Limb (tissue), 2 donors: ENCODE results near the gene RNF157.

Source experiments
- DNase-seq, 2 donors: peaks; one replicate each; pipeline ENCODE4 v3.0.0-alpha.2; 2016; ENCODE audit errors: extremely low spot score in 2 of 2

RNF157 gene

DNA sequence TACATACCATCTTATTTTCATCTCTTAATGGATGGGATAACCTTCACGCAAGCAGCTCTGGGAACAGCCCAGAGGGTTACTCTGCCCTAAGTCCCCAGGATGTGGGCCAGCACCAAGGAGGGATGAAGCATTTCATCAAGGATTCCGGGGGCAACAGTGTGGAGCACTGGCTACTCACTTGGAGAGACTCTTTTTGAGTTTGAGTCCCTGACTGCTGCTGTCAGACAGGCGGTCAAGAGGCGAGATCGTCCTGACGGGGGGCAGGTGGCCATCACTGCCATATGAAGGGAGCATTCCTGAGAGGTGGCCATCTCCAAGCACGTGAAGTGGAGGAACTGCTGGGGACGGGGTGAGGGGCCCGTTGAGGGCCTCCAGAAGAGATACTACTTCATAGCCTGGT is 81.1 kb downstream of the RNF157 start:
- DNase-seq = no peak

GRCh38 chr17:76157759-76158158 is 82.5 kb downstream of the RNF157 start:
- no peak for DNase-seq

DNA sequence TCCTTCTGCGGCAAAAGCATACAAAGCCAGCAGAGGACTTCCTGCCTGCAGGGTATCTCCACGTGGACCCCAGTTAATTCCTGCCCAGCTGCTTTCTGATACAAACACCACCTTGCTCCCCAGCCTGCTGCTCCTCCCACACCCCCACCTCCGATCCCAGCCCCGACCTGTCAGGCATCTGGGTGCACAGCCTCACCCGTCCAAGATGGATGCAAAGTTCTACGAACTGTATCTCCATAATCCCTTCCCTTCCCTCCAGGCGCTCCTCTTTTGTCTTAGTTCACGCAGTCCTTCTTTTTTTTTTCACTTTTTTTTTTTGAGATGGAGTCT is 83.7 kb downstream of the RNF157 start:
- DNase-seq = no peak

- no peak for DNase-seq
Observed at GRCh38 chr17:76155988-76156661, 84.2 kb downstream of the RNF157 start.

DNA sequence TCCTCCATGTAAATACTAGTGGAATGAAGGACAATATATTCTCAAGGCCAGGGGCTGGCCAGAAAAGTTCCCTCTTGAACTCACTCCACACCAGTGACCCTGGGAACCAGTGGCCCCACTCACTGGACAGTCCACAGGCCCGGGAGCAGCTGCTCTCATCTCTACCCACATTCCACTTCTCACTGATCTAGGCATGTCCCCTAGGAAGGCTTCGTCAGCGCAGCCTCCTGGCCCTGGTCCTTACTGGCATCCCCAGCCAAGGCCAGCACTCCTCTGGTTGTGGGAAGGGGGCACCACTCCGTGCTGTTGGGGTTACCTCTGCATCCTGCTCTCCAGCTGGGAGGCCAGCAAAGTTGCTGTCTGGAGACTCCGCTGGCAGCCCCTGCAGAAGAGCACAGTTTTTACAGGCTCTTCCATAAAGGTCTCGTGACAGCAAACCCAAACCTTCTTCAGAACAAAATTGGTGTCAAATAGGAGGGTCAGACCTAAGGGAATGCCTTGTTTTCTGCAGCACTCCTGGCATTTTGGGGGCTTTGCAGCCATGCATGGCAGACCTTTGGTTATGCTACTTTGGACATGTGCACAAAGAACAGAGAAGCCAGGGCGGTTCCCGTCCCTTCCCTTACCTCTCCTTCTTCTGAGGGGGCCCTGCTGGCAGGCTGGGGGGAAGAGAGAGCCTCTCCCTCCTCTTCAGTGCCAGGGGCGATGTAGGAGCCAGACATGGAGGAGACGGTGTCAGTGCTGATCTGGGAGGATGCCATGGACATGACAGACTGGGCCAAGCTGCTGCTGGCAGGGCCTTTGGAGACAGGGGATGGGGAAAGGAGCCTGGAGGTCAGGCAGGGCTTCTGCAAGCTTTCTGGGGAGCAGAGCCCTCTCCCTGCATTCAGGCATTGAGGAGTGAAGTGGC is 85.1 kb downstream of the RNF157 start:
- no peak for DNase-seq

- DNase-seq = no peak
Observed at GRCh38 chr17:76154292-76154691, 86.0 kb downstream of the RNF157 start.

GRCh38 chr17:76153640-76154039 is 86.7 kb downstream of the RNF157 start:
- no peak for DNase-seq

DNA sequence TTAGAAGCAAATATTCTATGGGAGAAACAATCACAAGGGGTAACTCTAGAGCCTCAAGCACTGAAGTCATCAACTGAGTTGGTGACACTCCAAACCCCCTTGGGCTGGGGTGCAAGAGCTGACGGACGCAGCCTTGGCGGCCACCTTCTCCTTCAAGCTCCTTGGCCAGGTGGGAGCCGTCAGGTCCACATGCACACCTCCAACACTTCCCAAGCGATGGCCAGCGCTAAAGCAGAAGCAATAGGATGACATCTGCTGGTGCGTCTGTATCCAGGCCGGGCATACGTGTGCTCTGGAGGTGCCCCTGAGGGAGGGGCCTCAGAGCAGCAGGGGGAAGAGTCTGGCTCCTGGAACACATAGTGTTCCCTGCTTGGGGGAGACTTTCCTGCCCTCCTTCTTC is 87.1 kb downstream of the RNF157 start:
- no peak for DNase-seq

DNA sequence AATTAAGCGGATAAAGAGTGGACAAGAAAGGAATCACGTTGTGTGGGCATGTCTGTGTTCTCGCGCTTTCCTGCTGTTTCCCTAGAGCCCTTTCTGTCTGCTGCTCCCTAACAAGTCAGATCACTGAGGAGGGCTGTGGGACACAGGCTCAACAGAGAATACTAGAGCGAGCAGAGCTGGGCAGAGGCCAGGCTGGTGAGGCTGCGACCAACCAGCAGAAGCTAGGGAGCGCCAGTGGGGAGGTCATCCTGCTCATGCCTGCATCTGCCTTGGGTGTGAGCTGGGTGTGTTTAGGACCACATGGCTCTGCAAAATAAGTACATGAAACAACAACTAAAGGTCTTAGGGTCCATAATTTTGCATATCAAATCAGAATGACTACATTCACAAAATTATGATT is 87.7 kb downstream of the RNF157 start:
- DNase-seq = no peak

DNA sequence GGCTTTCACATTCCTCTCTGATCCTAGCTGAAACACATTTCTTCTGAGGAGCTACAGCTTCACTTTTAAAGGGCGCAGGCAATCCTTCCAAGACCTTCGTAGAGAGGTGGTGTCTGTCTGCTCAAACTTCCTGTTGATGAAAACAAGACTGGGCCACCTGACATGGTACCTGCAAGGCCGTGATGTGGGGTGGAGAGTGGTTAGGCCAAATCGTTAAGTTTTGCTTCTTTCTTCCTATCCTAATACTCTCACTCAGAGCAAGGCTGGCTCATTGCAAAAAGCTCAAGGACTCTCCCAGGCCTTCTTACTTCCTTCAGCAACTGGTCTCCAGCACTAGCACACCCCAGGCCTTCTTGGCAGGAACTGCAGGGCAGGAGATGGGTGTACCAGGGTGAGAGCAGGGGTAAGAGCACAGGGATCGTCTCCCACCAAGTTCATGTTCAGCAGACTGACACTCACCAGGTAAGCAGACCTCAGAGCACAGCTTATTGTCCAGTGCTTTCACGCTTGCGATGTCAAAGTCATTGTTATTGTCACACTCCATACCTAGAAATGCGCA is 88.3 kb downstream of the RNF157 start:
- no peak for DNase-seq

DNA sequence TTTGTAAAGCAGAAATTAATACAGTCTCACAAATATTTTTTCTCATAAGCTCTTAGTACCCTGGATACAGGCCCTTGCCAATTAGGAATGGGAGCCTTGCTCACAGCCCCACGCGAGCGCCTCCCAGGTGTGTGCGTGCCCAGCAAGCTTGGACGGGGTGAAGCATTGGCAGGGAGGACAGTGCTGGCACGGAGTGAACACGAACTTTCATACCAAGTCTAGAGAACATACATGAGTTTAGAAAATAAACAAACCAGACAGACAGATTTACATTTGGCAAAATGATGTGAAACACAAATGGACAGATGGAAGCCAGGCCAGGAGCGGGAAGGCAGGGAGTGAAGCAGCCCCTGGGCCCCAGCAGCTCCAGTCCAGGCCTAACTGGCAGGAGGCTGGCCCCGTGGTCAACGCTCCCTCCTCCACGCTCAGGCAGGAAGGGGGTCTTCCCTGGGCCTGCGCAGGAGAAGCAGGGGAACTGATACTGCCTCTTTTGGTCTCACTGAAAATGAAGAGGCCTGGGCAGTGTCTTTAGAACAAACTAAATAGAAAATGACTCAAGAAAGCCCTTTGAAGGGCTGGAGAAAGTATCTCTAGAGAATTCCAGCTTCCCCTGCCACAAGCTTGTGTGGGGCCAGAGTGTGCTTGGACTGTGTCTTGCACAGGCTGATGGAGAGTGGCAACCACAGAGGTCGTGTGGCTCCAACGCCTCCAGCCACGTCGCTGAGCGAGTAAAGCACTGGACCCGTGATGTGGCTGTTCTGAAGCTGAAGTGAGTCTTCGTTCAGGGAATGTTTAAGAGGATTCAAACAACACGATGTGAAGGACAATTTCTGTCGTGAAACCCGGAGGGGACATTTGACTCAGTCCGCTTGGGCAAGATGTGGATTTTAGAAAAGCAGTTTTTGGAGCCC is 89.3 kb downstream of the RNF157 start:
- no peak for DNase-seq

DNA sequence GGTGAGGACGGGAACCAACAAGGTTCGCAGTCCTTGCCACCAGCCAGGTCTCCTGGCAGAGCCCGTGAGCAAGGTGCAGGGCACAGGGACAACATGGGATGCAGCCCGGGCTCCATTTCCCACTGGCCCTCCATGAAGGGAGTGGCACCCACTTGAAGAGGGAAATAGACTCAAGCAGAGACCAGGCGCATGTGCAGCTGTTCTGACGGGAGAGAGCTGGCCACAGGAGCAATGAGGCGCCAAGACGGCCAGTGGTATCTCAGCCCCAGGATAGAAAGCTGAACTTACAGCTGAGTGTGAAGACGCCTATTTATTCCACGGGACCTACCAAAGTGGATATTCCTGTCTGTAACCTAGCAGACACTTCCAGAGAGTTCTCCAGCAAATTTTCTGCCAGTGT is 91.1 kb downstream of the RNF157 start:
- DNase-seq = no peak

DNA sequence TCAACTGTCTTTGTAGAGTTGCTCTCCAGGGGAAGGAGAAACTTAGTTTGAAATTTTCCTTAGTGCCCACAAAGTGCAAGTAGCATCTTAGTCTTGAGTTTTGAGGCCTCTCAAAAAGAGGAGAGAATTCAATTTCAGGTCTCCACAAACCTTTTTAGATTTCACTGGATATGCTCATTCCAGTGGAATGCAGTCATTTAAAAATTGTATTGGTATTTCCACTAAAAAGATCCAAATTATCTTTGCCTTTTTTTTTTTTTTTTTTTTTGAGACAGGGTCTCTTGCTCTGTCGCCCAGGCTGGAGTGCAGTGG is 92.3 kb downstream of the RNF157 start:
- DNase-seq = no peak

DNA sequence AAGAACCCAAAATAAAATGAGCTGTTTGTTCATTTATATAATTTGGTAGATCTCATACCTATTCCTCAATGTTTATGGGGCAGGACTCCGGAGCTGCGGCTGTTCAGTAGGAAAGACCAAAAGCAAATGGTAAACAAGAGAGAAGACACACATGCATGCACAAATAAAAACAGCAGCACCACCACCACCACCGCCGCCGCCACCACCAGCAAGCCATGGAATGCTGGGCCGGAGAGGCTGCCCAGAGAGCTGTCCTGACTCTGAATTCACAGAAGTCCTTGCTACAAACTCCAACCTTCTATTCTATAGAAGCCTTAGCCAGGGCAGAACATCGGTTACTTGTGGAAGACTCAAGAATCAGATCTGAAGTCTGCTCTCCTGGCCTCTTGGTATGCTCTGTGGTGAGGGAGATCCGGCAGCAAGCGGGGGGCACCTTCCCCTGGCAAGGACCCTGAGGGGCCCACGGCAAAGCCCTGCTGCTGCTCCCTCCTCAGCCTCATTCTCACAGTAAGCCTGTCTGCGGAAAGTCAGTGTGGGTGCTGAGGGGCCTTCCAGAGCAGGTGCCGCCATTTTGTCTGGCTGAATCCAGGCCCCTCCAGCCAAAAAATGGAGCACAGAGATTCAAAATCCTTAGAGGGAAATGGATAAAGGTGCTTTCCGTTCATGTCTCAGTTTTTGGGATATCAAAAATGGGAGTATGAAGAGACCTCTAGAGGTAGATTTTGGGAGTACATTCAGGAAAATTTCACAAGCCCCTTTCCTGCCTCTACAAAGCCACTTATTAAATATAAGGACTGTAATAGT is 92.9 kb downstream of the RNF157 start:
- no peak for DNase-seq

- DNase-seq = no peak
Observed at GRCh38 chr17:76146053-76146851, 94.0 kb downstream of the RNF157 start.

GRCh38 chr17:76145231-76146052 is 94.9 kb downstream of the RNF157 start:
- DNase-seq = no peak

DNA sequence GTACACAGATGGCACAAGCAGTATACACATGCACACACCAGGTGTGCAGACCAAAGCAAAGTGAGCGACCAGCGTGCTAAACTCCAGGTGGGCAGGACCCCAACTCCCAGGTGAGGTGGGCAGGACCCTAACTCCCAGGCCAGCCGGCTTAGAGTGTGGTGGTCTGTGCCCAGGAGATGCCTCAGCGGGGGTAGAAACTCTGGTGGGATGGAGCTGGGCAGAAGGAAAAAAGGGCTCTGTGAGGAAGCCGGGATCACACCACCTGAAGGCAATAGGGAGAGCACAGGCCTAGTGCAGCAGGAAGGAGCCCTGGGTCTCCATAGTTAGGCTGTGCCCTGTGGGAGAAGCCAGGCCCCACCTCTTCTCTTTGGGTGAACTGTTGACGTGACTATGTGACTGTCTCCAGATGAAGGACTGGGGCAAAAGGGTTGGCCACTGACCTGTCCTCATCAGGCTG is 97.7 kb downstream of the RNF157 start:
- DNase-seq = no peak

- DNase-seq = no peak
Observed at GRCh38 chr17:76142039-76142584, 98.2 kb downstream of the RNF157 start.
